IMR-90 (cell line): ENCODE data around the gene LDAH. TPM values are rescaled to one million over a fixed set of nuclear protein-coding genes. Genes with fewer than 3 reads are reported as not detected.

Experiments used
- ATAC-seq: fragments of 200-7000 bp; cut with Tn5 transposase; 2 replicates; pipeline ENCODE4 v1.9.1; 2020; ENCODE audit warnings: low read depth, mild to moderate bottlenecking, moderate library complexity
- BruUV-seq: library from RNA; stranded (reverse); fragments of 400-500 nt; replicated peaks from 2 replicates; lab custom pipeline; 2021; lab: Mats Ljungman, UMichigan
- CTCF ChIA-PET: fragments of 300-600 bp; formaldehyde crosslinking; extraction: SDS; loops from one replicate; lab custom pipeline; 2021; ENCODE audit warnings: antibody characterized with exemption; lab: Yijun Ruan, JAX
- POLR2A ChIA-PET: fragments of 300-600 bp; sonication (Branson Sonifier 250); formaldehyde crosslinking; loops from one replicate; lab custom pipeline; 2022; ENCODE audit warnings: antibody characterized with exemption; ENCODE audit not compliant: unreplicated experiment; lab: Charles Lee
- DNase-seq: peaks from one replicate; pipeline ENCODE4 v3.0.0; 2013
- H2AFZ ChIP-seq: replicated peaks from 2 replicates; pipeline ENCODE3; 2013; ENCODE audit warnings: low read length, mild to moderate bottlenecking; ENCODE audit not compliant: poor library complexity
- H2AK5ac ChIP-seq: 2 replicates; pipeline ENCODE4 v1.6.1; 2013; ENCODE audit warnings: low read depth, low read length, inconsistent platforms
- H2AK9ac ChIP-seq: replicated peaks from 2 replicates; pipeline ENCODE3; 2013; ENCODE audit warnings: mild to moderate bottlenecking, low read depth, low read length, moderate library complexity; ENCODE audit not compliant: poor library complexity
- H2BK120ac ChIP-seq: 2 replicates; pipeline ENCODE4 v1.6.1; 2013; ENCODE audit warnings: low read depth, low read length, inconsistent platforms
- H2BK15ac ChIP-seq: 3 replicates; pipeline ENCODE4 v1.6.1; 2013; ENCODE audit warnings: low read depth, low read length, inconsistent platforms
- H2BK20ac ChIP-seq: 2 replicates; pipeline ENCODE4 v1.6.1; 2013; ENCODE audit warnings: low read depth, mild to moderate bottlenecking, inconsistent platforms, low read length, moderate library complexity
- H2BK5ac ChIP-seq: 2 replicates; pipeline ENCODE4 v1.6.1; 2013; ENCODE audit warnings: mild to moderate bottlenecking, low read depth, low read length, inconsistent platforms; ENCODE audit not compliant: poor library complexity, severe bottlenecking
- H3K14ac ChIP-seq: replicated peaks from 2 replicates; pipeline ENCODE4 v1.6.1; 2013; ENCODE audit warnings: low read depth, low read length, inconsistent platforms
- H3K18ac ChIP-seq: 2 replicates; pipeline ENCODE4 v1.6.1; 2013; ENCODE audit warnings: low read depth, low read length, control low read depth
- H3K23ac ChIP-seq: 2 replicates; pipeline ENCODE4 v1.6.1; 2013; ENCODE audit warnings: low read depth, low read length, inconsistent platforms
- H3K27ac ChIP-seq: 2 replicates; pipeline ENCODE4 v1.5.1; 2013; ENCODE audit warnings: mild to moderate bottlenecking, control low read depth, low read length; ENCODE audit not compliant: insufficient read depth
- H3K27me3 ChIP-seq: 2 replicates; pipeline ENCODE4 v1.6.1; 2013; ENCODE audit warnings: low read length; ENCODE audit not compliant: control insufficient read depth, insufficient read depth
- H3K36me3 ChIP-seq: 2 replicates; pipeline ENCODE4 v1.6.1; 2013; ENCODE audit warnings: low read length, mixed read lengths; ENCODE audit not compliant: control insufficient read depth, insufficient read depth
- H3K4ac ChIP-seq: 2 replicates; pipeline ENCODE4 v1.6.1; 2013; ENCODE audit warnings: low read depth, low read length, inconsistent platforms
- H3K4me1 ChIP-seq: 2 replicates; pipeline ENCODE4 v1.6.1; 2013; ENCODE audit warnings: low read length, mixed read lengths; ENCODE audit not compliant: control insufficient read depth, insufficient read depth
- H3K4me2 ChIP-seq: 2 replicates; pipeline ENCODE4 v1.6.1; 2013; ENCODE audit warnings: low read depth, mild to moderate bottlenecking, control low read depth, low read length, moderate library complexity
- H3K4me3 ChIP-seq: 2 replicates; pipeline ENCODE4 v1.5.1; 2013; ENCODE audit warnings: low read depth, mild to moderate bottlenecking, control low read depth, low read length, moderate library complexity; ENCODE audit not compliant: insufficient read depth
- H3K56ac ChIP-seq: 2 replicates; pipeline ENCODE4 v1.6.1; 2013; ENCODE audit warnings: low read length, inconsistent platforms; ENCODE audit not compliant: insufficient read depth; ENCODE audit errors: extremely low read depth
- H3K79me1 ChIP-seq, 2 experiments: 2 replicates each; pipeline ENCODE4 v1.6.1; 2013; ENCODE audit warnings: low read length in 2 of 2, inconsistent platforms in 1 of 2, low read depth in 1 of 2
- H3K9ac ChIP-seq: 2 replicates; pipeline ENCODE4 v1.6.1; 2013; ENCODE audit warnings: low read depth, low read length, control low read depth
- H3K9me1 ChIP-seq: 2 replicates; pipeline ENCODE4 v1.6.1; 2013; ENCODE audit warnings: low read length, inconsistent platforms; ENCODE audit not compliant: insufficient read depth
- H3K9me3 ChIP-seq: 2 replicates; pipeline ENCODE4 v1.6.1; 2013; ENCODE audit warnings: low read length; ENCODE audit not compliant: control insufficient read depth, insufficient read depth
- H4K20me1 ChIP-seq: 2 replicates; pipeline ENCODE4 v1.6.1; 2013; ENCODE audit warnings: low read length, inconsistent platforms; ENCODE audit not compliant: insufficient read depth
- H4K5ac ChIP-seq: 2 replicates; pipeline ENCODE4 v1.6.1; 2013; ENCODE audit warnings: mild to moderate bottlenecking, low read depth, low read length, control low read depth
- H4K8ac ChIP-seq, 2 experiments: 2 replicates each; pipeline ENCODE4 v1.6.1; 2013; ENCODE audit warnings: low read depth in 2 of 2, low read length in 2 of 2, control low read depth in 1 of 2, inconsistent platforms in 1 of 2
- H4K91ac ChIP-seq: 2 replicates; pipeline ENCODE4 v1.6.1; 2013; ENCODE audit warnings: low read depth, low read length, inconsistent platforms; ENCODE audit not compliant: insufficient read depth
- BHLHE40 ChIP-seq: fragments of 150-350 bp; IDR thresholded peaks from 2 replicates; pipeline ENCODE4 v1.6.1; 2016; ENCODE audit warnings: mild to moderate bottlenecking, low read depth, low read length
- CHD1 ChIP-seq: IDR thresholded peaks from 2 replicates; pipeline ENCODE4 v1.6.1; 2012; ENCODE audit warnings: low read depth, low read length, improper control_type of control experiment
- FOS ChIP-seq: fragments of 150-350 bp; IDR thresholded peaks from 2 replicates; pipeline ENCODE4 v1.6.1; 2016; ENCODE audit warnings: low read depth, low read length
- MAFK ChIP-seq: IDR thresholded peaks from 2 replicates; pipeline ENCODE4 v1.6.1; 2012; ENCODE audit warnings: low read depth, low read length, improper control_type of control experiment
- MAZ ChIP-seq: IDR thresholded peaks from 2 replicates; pipeline ENCODE4 v1.6.1; 2012; ENCODE audit warnings: low read depth, mild to moderate bottlenecking, low read length, improper control_type of control experiment, moderate library complexity, borderline replicate concordance
- MXI1 ChIP-seq: IDR thresholded peaks from 2 replicates; pipeline ENCODE4 v1.6.1; 2012; ENCODE audit warnings: low read depth, mild to moderate bottlenecking, low read length, moderate library complexity, borderline replicate concordance
- NFE2L2 ChIP-seq: fragments of 150-350 bp; IDR thresholded peaks from 2 replicates; pipeline ENCODE4 v1.6.1; 2016; ENCODE audit warnings: low read depth, mild to moderate bottlenecking, low read length
- POLR2A ChIP-seq: IDR thresholded peaks from 2 replicates; pipeline ENCODE4 v1.6.1; 2012; ENCODE audit warnings: mild to moderate bottlenecking, low read depth, low read length
- RCOR1 ChIP-seq: IDR thresholded peaks from 2 replicates; pipeline ENCODE4 v1.6.1; 2012; ENCODE audit warnings: mild to moderate bottlenecking, low read length, improper control_type of control experiment; ENCODE audit not compliant: insufficient replicate concordance
- SMC3 ChIP-seq: fragments of 150-350 bp; IDR thresholded peaks from 2 replicates; pipeline ENCODE4 v1.6.1; 2016; ENCODE audit warnings: low read depth, mild to moderate bottlenecking, antibody characterized with exemption, low read length, moderate library complexity
- WGBS, 2 experiments: methylation state at CpG; one replicate each; pipeline versions ENCODE4 v1.1.5 to v1.1.7; 2013; ENCODE audit warnings: missing lambda C conversion rate in 2 of 2; ENCODE audit not compliant: insufficient read length in 1 of 2; ENCODE audit errors: extremely low coverage in 2 of 2; 5-methylcytosine and 5-hydroxymethylcytosine counted together
- dilution Hi-C: fragments of 300-500 bp; cut with HindIII; formaldehyde crosslinking; loops from one replicate; pipeline ENCODE4 v1.14.3; 2018; ENCODE audit warnings: low sequenced_read_pairs; ENCODE audit not compliant: unreplicated experiment
- in situ Hi-C: fragments of 300-500 bp; cut with MboI; formaldehyde crosslinking; loops from 3 replicates; pipeline ENCODE4 v1.14.3; 2019; ENCODE audit warnings: low sequenced_read_pairs, inconsistent platforms, mixed read lengths
- intact Hi-C: fragments of 100-400 bp; cut with micrococcal nuclease; formaldehyde crosslinking; loops from 2 replicates; pipeline ENCODE4 v1.10.0; 2022
- polyA plus RNA-seq, 3 experiments: library from polyadenylated mRNA; depleted of rRNA; stranded (reverse); fragments of >200 nt; gene quantifications; 2 replicates each; pipeline ENCODE4 v1.2.3, GENCODE V29; 2012; ENCODE audit warnings: low replicate concordance in 1 of 3
- total RNA-seq: library from RNA; depleted of rRNA; stranded (reverse); fragments of >200 nt; gene quantifications from 2 replicates; pipeline ENCODE4 v1.2.3, GENCODE V29; 2012
- TF ChIP-seq, protein P1 (sequence below): conservative IDR thresholded peaks from 2 replicates; pipeline ENCODE4 v1.5.1; 2012; ENCODE audit warnings: mild to moderate bottlenecking, low read depth, low read length, improper control_type of control experiment
- TF ChIP-seq, protein P2 (sequence below): fragments of 150-350 bp; IDR thresholded peaks from 2 replicates; pipeline ENCODE4 v1.6.1; 2017; ENCODE audit warnings: mild to moderate bottlenecking, antibody characterized with exemption, low read length, low read depth

LDAH gene
- total and polyA plus RNA-seq, 2 of the 4 experiments (the other 2 are of a cell fraction) = 12.1 to 31.7 TPM

GRCh38 chr2:20706786-20707185, 116.1 kb downstream of the LDAH start:
- DNase-seq (no peak), ATAC-seq (no peak)
- ChIA-PET POLR2A (no interaction called here), CTCF (interaction anchor here (0.6 to 1.2 kb wide), 2 partner anchors 22 to 89 kb away, joined by 3 to 4 read pairs; no protein-coding TSS in a partner anchor)
- WGBS, 2 experiments = no CpG with 5 or more reads among the region's 3 CpGs
- TF ChIP-seq NFE2L2 (no peak), MXI1 (no peak), BHLHE40 (no peak), MAFK (no peak), CHD1 (no peak), POLR2A (no peak), MAZ (no peak), FOS (no peak), RCOR1 (no peak), SMC3 (no peak)
- TF ChIP-seq, protein P1, sequence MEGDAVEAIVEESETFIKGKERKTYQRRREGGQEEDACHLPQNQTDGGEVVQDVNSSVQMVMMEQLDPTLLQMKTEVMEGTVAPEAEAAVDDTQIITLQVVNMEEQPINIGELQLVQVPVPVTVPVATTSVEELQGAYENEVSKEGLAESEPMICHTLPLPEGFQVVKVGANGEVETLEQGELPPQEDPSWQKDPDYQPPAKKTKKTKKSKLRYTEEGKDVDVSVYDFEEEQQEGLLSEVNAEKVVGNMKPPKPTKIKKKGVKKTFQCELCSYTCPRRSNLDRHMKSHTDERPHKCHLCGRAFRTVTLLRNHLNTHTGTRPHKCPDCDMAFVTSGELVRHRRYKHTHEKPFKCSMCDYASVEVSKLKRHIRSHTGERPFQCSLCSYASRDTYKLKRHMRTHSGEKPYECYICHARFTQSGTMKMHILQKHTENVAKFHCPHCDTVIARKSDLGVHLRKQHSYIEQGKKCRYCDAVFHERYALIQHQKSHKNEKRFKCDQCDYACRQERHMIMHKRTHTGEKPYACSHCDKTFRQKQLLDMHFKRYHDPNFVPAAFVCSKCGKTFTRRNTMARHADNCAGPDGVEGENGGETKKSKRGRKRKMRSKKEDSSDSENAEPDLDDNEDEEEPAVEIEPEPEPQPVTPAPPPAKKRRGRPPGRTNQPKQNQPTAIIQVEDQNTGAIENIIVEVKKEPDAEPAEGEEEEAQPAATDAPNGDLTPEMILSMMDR = no peak
- TF ChIP-seq, protein P2, sequence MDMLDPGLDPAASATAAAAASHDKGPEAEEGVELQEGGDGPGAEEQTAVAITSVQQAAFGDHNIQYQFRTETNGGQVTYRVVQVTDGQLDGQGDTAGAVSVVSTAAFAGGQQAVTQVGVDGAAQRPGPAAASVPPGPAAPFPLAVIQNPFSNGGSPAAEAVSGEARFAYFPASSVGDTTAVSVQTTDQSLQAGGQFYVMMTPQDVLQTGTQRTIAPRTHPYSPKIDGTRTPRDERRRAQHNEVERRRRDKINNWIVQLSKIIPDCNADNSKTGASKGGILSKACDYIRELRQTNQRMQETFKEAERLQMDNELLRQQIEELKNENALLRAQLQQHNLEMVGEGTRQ = no peak
- Histone ChIP-seq H3K79me1 (peaks cover 4 to 5% of the 10 kb centered on the region in 2 experiments; a peak in 2 of 4 replicates), H4K20me1 (no peaks in the 10 kb centered on the region; the same call in 1 of the 2 replicates), H2AFZ (no peak overlapping the region), H4K91ac (no peak overlapping the region), H3K27me3 (no peaks in the 10 kb centered on the region), H4K5ac (no peak overlapping the region), H3K56ac (no peak overlapping the region), H4K8ac (no peak overlapping the region), H3K4me3 (no peak overlapping the region), H3K4ac (no peak overlapping the region), H3K4me2 (no peak overlapping the region), H3K23ac (no peak overlapping the region), H3K27ac (no peak overlapping the region), H2BK15ac (no peak overlapping the region), H3K9me1 (no peaks in the 10 kb centered on the region), H3K9ac (no peak overlapping the region), H2AK9ac (no peak overlapping the region), H3K18ac (no peak overlapping the region), H2BK120ac (no peak overlapping the region), H2BK5ac (no peak overlapping the region), H3K14ac (no peak overlapping the region), H3K36me3 (no peaks in the 10 kb centered on the region), H2BK20ac (no peak overlapping the region), H3K4me1 (peaks cover 1% of the 10 kb centered on the region; the same call in 1 of the 2 replicates), H3K9me3 (no peaks in the 10 kb centered on the region), H2AK5ac (no peak overlapping the region)
- intact Hi-C loops (no loop called here), in situ Hi-C loops (no loop called here), dilution Hi-C loops (no loop called here)
- BruUV-seq = no TSS peak
